ENCODE data around the gene HCK.

DNA sequence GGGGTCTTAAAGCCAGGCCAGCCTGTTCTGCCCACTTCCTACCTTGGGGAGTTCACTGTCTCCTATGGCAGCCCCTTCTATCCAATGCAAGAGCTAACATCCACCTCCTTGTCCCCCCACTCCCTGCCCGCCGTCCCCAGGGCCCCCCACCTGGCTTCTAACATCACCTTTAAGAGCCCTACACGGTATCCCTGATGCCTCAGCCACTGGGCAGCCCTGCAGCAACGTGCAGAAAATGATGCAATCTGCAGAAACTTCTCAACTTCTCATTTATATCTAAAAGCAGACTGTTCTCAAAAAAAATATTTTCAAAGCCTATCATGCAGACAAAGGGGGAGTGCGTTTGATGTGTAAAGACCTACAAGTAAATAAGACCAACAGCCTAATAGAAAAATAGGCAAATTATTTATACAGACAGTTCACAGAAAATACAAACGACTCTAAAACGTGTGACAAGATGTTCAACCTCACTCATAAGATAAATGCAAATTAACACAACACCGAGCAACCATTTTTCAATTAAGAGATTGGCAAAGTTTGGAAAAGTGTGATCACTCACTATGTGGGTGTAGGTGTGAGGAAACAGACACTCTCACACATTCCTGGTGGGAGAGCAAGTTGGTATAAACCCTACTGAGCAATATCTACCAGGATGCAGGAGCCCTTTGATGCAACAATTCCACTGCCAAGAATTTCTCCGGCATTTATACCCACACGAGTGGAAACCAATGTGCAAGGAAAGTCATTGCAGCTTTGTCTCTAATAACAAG lies 15.1 kb upstream of the HCK start:
- TF ChIP-seq CTCF (IDR thresholded peaks at IDR 0.05) = no peak
- no peak for TF ChIP-seq POLR2A (IDR thresholded peaks at IDR 0.05)

All from body of pancreas (tissue), 4 donors.